GM04504 (cell line): Measurements from ENCODE around the gene AFDN.

Source experiments
- DNase-seq: peaks from one replicate; pipeline ENCODE4 v3.0.0-alpha.2; 2012; ENCODE audit warnings: low read depth

The AFDN gene

DNA sequence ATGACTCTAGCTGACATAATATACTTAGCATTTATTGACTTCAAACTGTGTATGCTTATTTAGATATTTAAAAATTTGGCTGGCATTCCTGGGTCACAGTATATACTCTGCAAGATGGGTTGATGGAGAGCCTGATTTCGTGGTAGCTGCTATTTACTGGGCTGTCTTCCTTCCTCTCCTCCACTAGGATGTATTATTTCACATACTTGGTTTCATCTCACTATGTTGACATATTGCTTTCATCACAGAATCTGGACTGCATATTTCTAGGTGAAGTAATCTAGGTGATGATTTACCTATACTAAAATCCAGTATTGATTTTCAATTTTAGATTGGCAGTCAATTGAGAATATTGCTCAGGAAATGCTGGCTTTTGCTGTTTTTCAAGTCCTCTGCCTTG, 15.7 kb downstream of the AFDN start:
- no peak for DNase-seq

DNA sequence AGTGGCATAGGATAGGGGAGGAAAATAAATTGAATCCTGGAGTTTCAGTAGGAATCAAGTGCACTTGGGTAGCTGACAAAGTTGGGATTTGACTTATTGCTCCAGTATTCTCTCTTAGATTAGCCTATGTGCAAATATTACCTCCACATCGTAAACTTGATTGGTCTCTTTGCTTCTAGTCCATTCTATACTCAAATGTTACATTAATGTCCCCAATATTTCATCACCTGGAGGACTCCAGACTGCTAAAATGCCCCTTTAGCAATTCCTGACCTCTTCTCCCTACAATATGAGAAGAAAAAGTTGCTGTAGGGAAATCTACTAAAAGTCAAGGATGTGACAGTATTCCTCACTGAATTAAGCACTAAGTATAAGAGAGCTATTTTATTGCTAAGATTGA, 16.3 kb downstream of the AFDN start:
- no peak for DNase-seq

DNA sequence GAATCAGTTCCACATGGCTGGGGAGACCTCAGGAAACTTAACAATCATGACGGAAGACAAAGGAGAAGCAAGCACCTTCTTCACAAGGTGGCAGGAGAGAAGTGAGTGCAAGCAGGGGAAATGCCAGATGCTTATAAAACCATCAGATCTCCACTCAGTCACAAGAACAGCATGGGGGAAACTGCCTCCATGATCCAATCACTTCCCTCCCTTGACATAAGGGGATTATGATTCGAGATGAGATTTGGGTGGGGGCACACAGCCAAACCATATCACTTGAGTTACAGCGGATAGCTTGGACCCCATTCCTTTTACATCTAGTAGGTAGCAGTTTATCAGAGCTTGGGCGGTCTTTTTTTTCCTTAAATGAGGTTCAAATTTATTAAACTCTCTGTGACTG, 19.1 kb downstream of the AFDN start:
- DNase-seq, result no peak

DNA sequence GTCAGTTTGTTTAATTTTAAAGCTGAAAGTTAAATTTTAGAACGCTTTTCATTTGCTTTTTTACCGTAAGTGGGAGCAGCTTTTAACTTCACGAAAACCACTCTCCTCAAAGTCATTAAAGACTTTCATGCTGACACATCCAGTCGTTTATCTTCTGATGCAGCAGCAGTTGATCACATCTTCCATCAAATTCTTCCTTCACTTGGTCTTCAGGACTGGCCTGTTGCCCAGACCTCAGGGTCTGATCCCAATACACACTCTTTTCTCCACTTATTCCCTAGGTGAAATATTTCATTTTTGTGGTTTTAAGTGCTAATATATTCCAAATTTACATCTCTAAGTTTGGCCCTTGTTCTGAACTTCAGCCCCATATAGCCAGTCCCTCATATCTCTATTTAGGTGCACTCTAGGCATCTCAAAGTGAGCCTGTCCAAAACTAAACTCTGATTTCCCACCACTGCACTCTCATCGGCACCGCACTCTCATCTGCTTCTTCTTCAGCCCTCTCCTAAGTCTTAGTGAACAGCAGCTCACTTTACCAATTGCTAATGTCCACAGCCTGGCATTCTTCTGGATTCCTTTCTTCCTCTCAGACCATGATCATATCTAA, 20.4 kb downstream of the AFDN start:
- no peak for DNase-seq

DNA sequence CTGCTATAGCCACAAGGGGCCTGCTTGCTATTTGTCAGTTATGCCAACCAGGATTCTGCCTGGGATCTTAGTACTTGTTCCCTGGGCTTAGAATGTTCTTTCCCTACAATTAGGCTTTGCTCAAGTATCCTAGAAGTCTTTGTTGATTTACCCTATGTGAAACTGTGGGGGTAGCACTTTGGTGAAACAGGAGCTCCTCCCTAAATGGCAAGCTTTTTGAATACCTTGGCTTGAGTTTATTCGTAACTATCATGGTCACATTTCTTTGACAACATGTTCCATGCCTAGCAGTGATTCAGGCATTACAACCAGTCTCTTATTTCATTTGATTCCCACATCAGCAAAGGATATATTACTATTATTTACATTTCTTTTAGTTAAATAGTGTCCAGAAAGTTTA, 21.2 kb downstream of the AFDN start:
- no peak for DNase-seq

DNA sequence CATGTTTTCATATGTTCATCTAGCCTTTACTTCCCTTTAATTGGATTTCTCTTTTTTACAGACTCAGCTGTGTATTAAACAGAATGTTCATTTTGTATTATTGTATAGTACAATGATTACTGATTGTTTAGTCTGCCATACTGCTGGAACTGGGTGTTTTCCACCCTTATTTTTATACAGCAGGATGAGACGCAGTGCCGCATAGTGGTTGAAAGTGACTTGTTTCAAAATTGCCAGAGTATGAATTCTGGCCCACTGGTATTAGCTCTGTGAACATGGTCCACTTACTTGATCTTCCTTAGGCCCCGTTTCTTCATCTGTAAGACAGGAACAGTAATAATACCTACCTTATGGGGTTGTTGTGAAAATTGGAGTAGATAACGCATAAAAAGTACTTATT, 22.1 kb downstream of the AFDN start:
- DNase-seq, result no peak

DNA sequence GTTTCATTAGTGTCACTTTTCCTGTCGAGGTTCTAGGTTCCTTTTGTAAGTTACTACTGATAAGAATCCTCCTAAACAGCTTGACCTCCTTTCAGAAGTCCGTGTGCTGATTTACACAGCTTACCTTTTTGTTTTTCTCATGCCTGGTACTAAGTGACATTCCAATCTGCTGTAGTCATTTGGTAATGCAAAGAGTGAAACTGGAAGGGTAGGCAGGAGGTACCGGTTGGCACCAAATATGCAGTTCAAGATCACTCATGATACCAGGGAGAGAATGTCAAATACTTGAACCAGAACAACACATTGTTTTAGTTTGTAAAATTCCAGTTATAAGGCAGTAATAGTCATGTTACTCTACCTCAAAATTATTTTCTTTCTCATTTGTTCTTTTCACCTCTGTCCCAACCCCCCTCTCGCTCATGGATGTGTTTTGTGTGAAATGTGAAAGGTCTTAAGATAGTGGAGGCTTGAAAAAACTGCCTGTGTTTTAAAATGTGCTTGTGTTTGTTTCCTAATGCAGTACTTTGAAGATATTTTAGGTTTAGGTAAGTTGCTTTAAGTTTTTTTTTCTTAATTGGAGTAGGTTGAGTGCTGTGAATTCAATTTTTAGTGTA, 23.2 kb downstream of the AFDN start:
- no peak for DNase-seq

DNA sequence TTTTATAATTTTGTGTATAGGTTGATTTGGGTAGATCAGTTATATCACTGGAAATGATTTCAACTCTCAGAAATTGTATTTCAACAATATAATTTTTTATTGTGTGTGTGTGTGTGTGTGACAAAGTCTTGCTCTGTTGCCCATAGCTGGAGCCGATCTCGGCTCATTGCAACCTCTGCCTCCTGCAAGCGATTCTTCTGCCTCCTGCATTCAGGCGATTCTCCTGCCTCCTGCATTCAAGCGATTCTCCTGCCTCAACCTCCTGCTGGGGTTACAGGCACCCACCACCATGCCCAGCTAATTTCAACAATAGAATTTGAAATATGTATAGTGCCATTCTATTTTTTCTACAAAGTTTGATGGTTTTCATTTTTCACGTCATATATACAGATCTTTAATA, 24.1 kb downstream of the AFDN start:
- DNase-seq, result no peak

DNA sequence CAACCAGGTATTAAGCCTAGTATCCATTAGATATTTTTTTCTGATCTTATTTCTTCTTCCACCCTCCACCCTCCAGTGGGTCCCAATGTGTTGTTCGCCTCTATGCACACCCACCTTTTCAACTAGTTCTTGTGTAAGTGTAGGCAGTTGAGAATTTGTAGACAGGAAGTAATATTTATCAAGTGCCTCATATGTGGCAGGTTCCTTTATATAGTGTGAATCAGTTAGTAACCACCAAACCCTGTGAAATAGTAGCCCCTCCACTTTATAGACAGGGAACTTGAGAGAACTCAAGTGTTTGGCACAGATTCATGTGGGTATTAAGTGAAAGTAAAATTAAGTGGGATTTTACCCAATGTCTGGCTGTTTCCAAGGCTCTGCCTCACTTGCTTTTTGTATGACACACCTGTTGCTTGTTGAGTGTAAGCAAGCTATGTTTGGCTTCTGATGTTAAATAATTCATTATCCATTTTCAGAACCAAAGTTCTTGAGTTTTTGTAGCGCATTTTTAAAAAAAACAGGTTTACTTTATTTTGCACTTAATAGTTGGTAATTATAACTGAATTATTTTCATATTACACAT, 24.8 kb downstream of the AFDN start:
- no peak for DNase-seq

DNA sequence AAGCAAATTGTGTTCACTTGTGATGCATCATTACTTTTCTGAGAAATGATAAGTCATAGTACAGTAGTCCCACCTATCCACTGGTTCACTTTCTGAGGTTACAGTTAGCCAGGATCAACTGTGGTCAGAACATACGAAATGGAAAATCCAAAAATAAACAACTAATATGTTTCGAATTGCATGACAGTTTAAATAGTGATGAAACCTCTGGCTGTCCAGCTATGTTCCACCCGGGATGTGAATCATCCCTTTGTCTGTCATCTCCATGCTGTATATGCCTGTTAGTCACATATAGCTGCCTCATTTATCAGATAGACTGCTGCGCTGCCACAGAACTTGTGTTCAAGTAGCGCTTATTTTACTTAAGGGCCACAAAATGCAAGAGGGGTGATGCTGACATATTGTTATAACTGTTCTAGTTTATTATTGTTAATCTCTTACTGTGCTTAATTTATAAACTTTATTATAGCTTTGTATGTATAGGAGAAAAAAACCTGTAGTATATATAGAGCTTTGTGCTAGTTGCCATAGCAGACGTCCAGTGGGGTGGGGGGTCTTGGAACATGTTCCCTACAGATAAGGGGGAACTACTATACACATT, 29.2 kb downstream of the AFDN start:
- peak; percentile 65 for DNase-seq

DNA sequence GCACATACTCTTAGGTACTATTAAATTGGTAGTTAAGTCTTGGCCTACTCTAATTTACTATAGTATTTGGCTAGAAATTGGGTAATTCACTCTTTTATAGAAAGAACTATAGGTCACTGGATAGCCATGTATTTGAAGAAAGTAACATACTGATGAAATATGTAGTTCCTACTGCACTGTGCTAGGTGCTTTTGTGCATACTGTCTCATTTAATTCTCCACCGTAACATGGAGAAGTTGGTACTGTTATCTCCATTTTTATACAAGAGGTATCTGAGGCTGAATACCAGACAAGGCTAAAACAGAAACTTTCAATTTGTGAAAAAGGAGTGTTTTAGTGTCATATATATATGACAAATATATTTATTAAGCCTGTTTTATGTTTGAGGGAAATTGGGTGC, 29.8 kb downstream of the AFDN start:
- DNase-seq, result no peak

DNA sequence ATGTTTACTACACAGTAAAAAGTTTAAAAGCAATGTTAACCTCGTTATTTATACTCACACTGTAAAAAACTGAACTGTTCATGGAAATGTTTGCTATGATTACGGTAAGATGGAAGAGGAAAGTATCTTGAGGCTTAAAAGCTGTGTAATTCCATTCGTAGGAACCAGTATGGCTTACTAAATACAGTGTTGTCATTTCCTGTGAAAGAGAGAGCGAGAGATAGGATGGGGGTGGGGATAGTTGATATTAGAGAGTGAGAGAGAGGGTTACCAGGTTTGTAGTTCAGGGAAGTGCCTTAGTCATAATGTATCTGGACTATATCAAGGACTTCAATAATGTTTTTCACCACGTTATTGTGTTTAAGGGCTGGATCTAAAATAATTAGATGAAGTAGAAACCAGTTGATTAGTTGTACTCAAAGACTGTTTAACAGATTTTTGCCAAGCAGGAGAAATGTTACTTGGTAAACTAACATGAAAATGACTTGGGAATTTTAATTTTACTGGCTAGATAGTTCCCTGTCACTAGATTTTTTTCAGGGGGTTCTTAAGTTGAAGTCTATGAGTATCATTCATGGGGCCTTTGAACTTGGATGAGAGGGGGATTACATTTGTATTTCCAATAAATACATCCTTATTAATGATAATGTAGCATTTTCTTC, 30.4 kb downstream of the AFDN start:
- DNase-seq, result no peak

DNA sequence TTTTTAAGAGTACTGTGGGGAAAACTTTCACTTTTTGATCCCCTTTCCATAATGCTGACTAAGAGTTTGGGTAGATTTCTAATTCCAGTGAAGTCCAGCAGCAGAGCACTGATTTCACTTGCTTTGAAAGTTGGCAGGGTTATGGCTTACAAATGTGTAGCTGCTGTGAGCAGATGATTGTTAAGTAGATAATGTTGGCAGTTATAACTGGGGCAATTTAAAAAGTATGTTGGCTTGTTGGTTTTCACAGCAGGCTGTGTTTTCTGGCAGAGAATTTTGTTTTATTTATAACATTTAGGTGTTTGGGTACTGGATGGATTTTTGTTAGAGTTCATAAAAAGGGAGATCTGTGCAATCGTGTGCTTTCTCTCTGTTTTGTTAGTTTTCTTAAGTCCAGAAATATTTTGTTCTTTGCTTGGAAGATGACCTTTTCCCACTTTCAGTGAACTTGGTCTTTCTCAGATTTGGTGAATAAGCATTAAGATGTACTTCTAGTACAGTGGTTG, 31.4 kb downstream of the AFDN start:
- peak; percentile 51 for DNase-seq

DNA sequence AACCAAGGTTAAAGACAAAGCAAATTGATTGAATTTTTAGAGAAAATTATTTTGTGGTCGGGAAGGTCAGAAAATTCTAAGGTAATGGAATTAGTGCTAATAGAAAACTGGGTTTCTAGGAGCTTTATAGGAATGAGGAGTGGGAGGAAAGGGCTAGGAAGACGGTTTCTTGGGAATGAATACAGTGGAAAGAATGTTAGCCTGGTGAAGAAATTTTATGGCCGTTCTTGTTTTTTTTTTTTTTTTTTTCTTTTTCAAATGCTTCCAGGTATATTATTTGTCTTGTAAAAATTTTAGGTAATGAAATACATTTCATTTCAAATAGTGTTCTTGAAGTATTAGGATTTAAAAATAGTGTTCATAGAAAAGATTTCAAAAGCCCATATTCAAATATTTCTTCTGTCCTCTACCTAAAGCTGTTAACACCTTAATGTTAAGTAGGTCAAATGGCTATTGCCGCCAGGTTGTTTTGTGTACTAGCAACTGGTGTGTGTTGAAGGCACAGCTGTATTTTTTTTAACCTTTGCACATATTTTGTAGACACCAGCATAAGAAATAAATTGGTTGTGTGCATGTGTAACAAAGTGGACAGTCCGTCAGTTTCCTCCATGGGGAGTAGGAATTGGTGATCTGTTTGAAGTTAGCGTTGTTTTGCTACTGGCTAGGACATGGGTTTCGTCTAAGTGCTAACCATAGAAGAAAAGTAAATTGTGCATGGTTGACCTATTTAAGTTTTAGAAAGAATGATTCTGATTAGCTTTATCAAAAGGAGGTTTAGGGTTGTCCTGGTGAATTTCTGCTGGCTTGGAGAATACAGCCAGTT, 32.3 kb downstream of the AFDN start:
- no peak for DNase-seq

DNA sequence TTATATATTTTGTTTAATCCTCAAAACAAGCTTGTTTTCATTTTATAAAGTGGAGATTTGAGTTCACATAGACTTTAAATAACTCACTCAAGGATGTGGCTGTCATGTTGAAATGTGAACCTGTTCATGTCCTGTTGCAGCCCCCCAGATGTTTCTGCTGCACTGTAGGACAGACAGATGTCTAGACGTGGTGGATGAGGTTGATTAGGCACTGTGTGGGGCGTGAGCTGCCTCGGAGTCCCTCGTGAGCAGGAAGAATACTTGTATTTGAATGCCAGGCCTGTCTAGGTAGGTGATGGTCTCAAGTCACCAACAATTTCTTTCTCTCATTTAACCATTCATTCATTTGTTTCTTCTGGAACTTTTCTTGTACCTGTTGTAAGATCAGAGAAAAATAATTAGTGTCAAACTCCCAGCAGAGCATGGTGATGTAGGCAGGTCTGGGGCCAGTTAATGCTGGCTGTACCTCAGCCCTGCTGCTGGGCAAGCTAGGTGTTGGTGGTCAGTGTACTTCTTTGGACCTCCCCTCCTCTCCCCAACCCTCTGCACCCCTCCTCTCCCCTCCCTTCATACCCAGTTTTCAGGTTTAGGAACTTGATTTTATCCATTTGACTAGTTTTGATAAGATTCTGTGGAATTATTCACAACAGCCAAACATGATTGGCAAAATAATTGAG, 34.0 kb downstream of the AFDN start:
- DNase-seq, result no peak

DNA sequence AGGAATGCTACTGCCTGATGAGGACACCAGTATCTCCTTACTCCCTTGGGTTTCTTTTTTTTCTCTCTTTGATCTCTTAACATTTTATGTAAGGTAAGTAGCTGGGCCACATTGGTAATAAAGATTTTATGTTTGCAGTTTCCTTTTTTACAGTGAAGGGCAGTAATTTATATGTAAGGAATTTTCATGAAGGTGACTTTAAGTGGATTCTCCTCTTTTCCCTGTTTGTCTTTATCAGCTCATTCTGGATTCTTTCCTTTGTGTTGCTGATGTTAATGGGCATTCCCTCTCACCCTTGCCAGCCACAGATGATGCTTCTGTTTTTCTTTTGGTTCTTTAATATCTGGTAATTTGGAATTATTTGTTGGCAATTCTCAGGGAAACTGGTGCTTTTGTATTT, 34.7 kb downstream of the AFDN start:
- DNase-seq, result no peak

DNA sequence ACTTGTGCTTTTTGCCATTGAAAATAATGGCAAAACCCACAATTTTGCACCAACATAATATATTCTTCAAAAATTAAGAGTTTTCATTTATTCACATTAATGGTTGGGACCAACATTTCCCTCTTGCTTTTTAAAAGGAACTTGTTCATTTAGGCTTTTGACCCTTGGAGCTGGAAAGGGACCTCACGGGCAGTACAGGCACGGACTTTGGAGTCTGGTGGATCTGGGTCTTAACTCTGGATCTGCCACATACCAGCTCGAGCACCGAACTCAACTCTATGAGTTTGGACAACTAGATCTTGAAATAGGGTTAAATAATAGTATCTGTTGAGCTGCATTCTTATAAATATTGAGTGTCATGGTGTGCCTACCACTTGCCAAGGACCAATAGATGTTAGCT, 37.2 kb downstream of the AFDN start:
- DNase-seq, result no peak

DNA sequence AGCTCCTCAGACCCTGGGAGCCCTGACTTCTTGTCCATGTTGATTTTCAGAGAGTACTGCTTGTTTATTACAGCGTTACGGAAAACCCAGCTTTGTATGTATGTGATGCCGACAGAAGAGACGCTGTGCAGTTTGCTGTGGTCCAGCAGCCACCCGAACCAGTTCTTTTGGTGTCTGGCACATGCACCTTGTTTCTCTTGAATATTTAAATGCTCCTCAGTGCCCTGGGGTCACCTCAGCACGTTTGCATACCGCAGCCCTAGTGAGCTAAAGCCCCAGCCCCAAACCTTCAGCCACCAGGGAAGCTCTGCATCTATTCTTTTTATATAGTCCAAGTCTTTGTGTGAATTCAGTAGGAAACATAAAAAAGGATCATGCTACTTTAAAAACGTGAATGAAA, 39.9 kb downstream of the AFDN start:
- DNase-seq, result no peak

DNA sequence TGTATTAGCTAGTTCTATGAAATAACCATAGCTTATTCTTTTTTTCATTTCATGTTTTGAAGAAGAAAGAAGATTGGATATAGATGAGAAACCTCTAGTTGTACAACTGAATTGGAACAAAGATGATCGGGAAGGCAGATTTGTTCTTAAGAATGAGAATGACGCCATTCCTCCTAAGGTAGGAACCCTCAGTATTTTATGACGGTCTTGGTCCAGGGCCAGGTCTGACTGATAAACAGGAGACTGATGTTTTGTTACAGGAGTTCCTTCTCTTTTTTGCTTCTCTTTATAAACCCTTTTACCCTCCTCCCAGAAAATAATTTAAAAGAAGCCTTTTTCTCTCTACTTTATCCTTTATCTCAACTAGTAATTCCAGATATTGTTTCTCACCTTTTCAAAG, 43.6 kb downstream of the AFDN start:
- DNase-seq, result no peak

DNA sequence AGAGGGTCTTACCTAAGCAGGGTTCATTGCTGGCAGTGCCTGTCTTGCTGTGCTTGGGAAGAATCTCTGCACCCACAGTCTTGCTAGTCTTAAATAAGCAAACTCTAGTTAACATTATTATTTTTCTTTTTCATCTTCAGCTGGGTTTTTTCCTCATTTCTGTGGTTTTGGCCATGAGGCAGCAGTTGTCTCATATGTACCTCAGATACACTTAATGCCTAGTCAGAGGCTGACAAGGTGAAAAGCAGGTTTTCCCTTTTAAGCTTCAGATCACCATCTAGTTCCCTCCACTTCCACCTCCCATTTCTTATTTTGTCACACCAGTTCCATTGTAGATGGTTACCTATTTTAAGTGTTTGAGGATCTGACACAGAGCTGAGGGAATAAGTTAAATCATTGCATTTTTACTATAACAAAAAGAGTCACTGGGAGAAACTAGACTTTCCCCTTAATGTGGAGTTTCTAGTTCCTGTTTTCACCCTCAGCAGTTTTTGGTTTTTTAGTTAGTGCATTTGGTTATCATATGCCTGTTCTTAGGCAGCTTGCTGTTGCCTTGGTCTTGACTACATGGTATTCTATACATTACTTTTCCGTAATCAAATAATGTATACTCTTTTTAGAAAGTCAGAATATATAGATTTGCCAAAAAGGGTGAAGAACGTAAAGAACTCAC, 46.0 kb downstream of the AFDN start:
- DNase-seq, result no peak
